Measurements from ENCODE around the gene FRY.

GRCh38 chr13:32127691-32128090 lies 96.1 kb downstream of the FRY start:
- TF ChIP-seq SP1 (IDR thresholded peaks at IDR 0.05) (no peak), FOXM1 (IDR thresholded peaks at IDR 0.05; ENCODE audit: borderline replicate concordance) (no peak), CTBP1 (IDR thresholded peaks at IDR 0.05; ENCODE audit: borderline replicate concordance) (no peak), TARDBP (IDR thresholded peaks at IDR 0.05) (no peak)
